GOT3 (cell line): ENCODE measurements around the gene ANAPC7.
"Not testable (repeated sequence)": the region's sequence is repeated elsewhere in the genome, so short reads cannot be mapped to it uniquely, and the experiment has no call there.

Experiments used
- DNase-seq: peaks from one replicate; lab custom pipeline; 2025; ENCODE audit warnings: mixed read lengths; lab: John Stamatoyannopoulos, UW

ANAPC7 gene

DNA sequence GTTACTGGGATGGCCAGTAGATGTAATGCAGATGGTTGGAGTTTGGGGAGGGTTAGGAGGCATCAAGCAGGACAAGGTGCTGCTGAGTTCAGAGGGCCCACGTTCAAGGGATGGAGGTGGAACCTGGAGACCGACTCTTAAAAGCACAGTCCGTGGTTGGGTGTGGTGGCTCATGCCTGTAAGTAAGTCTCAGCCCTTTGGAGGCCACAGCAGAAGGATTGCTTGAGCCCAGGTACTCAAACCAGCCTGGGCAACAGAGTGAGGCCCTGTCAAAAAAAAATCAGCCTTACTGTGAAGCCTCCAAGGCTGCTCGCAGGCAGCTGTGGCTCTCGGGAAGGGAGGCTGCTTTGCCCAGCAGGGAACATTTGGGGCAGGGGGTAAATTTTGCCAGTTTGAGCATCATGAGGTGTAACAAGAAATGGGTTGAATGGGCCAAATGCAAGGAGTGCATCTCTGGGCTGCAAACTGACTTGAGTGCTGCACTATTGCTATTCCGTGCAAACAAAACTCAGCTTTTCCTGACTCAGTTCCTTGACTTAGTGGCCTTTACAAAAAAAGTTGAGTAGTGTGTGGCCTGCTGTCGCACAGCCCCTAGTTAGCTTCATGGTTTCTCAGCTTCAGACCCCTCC lies 55.0 kb downstream of the ANAPC7 start:
- no peak for DNase-seq

DNA sequence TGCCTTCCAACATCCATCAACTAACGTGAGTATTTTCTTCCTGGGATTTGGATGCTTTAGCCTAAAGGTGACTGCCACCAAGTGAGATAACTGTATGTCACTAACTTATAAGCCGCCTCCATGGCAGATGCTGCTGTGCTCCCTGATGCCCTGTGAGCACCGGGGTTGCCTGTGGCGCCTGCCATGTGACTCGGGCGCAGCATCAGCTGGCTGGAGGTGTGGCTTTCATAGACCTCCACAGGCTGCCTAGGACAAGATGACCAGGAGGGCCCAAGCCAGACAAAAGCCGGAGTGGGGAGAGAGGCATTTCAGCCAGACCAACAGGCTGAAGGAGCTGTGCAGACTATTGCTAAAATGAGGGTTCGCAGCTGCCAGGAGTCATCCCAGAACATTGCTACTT lies 55.7 kb downstream of the ANAPC7 start:
- DNase-seq: no peak

GRCh38 chr12:110345963-110346362 lies 57.5 kb downstream of the ANAPC7 start:
- DNase-seq: no peak

DNA sequence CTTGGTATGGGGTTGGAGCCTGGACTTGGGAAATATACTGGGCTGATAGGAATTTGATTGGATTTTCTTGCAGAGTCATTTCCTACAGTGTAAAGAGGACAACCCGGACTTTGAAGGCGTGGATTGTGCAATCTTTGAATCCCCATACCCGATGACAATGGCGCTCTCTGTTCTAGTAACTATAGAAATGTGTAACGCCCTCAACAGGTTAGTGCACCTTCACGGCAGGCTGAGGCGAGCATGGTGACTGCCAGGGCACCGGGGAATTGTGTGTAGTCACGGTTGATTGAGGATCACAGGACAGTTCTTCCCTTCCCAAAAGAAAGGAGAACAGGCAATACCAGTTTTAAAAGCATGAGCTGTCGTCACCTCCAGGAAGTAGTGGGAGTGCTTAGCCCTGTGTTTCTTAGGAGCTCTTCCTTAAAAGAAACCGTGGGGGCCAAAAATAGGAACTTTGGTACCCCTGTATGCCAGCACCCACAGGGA lies 58.3 kb downstream of the ANAPC7 start:
- DNase-seq: no peak

DNA sequence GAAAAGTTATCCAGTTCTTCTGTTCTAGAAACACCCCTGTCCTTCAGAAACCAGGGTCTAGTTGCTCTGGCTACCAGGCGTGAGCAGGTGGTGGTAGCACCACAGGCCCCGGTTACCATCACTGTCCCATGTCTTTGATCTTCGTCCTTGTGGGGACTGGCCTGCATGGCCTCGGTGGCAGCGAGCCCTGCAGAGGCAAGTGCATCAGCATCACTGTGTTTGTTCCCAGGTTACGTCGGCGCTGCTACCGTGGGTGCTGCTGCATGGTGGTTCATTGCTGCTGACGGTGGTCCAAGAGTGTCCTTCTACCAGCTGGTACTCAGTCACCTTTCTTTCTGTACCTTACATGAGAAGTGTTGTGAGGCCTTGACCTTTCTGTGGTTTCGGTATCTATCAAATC lies 58.9 kb downstream of the ANAPC7 start:
- DNase-seq: no peak

GRCh38 chr12:110343736-110344555 lies 59.6 kb downstream of the ANAPC7 start:
- no peak for DNase-seq

DNA sequence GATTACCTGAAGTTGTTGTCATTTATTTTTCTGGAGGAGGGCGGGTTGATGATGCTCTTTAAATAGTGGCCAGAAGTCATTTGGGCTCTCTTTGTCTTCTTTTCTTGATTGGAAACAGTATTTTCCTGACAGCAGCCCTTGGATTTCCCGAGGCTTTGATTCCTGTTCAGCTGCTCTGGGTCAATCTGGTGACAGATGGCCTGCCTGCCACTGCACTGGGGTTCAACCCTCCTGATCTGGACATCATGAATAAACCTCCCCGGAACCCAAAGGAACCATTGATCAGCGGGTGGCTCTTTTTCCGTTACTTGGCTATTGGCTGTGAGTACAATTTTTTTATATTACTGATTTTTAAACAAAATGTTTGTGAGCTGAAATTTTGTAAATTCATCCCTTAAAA lies 60.4 kb downstream of the ANAPC7 start:
- DNase-seq: no peak

- no peak for DNase-seq
Observed at GRCh38 chr12:110342157-110342556, 61.4 kb downstream of the ANAPC7 start.

GRCh38 chr12:110340706-110341105 lies 62.8 kb downstream of the ANAPC7 start:
- DNase-seq: no peak

- DNase-seq: not testable (repeated sequence)
Observed at GRCh38 chr12:110340261-110340660, 63.2 kb downstream of the ANAPC7 start.

GRCh38 chr12:110339184-110339952 lies 64.1 kb downstream of the ANAPC7 start:
- no peak for DNase-seq

DNA sequence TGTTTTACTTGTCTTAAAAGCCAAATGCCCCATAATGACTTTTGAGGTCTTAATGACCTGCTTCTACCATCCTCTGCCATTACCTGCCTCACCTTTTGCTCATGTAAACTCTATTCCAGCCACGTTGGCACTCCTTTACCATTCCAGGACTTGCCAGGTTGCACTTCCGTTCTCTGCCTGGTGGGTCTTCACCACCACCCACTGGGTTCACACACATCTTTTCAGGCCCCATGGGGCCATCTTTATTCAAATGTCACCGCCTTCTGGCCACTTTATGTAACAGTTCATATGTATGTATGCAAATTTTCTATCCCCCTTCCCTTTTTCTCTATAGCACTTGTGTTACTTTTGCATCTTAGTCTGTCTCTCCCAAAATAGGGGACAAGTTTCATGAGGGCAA lies 64.8 kb downstream of the ANAPC7 start:
- no peak for DNase-seq

DNA sequence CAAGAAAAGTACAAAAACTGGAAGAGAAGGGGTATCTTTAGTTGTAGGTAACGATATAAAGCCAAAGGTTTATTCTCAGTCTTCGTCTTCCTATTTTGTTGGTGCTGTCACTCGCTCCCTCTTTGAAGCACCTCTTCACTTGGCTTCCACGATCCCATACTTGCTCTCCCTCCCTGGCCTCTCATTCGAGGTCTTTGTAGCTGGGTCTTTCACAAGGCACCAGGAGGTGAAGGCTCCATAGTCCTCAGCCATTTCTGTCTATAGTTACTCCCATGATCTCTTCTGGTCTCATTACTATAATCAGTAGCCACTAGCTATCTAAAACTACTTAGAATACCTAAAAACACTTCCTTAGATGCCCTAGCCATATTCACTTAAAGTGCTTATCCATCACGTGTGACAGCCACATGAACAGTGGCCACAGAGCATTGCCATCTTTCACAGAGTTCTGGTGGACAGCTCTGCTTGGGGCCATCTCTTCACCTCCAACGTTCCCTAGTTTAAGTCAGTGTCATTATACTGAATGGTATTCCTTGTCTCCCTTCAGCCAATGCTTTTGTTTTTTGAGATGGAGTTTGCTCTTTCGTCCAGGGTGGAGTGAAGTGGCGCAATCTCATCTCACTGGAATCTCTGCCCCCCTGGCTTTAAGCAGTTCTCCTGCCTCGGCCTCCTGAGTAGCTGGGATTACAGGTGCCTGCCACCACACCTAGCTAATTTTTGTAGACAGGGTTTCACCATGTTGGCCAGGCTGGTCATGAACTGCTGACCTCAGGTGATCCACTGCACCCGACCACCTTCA lies 65.4 kb downstream of the ANAPC7 start:
- DNase-seq: no peak

GRCh38 chr12:110335481-110336045 lies 67.9 kb downstream of the ANAPC7 start:
- DNase-seq: no peak

- no peak for DNase-seq
Observed at GRCh38 chr12:110333201-110333600, 70.3 kb downstream of the ANAPC7 start.

DNA sequence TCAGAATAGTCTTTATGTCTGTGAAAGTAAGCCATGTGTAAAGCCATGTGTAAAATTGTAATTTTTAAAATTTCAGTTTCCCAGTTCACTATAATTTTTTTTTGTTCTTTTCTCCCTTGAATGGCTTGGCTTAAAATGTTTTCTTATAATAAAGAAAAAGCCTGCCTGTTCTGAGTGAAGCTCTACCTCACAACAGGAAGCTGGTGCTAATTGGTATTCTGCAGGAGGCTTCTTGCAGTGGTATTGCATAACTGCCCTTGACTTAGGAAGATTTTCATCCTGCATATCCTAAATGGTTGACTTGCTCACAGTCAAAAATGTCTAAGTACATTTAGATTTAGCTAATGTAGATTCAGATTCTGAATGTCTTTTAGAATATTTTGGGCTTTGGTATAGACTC lies 73.0 kb downstream of the ANAPC7 start:
- DNase-seq: no peak

DNA sequence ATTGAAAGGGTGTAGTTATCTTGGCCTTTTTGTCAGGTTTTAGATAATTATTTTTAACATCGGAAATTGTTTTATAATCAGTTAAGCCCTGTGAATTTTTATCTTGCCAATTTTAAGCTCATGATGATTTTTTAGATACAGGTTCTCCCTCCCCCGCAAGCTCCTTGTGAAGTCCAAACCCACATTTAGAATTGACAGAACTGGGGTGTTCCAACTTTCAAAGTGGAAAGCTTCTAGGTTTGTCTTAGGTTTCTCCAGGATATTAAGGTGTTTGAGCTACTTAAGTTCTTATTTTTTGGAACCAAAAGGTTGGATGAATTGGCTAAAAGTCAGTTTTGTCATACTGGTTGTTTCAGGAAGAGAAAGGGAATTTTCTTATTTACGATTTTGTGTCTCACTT lies 73.4 kb downstream of the ANAPC7 start:
- DNase-seq: no peak

DNA sequence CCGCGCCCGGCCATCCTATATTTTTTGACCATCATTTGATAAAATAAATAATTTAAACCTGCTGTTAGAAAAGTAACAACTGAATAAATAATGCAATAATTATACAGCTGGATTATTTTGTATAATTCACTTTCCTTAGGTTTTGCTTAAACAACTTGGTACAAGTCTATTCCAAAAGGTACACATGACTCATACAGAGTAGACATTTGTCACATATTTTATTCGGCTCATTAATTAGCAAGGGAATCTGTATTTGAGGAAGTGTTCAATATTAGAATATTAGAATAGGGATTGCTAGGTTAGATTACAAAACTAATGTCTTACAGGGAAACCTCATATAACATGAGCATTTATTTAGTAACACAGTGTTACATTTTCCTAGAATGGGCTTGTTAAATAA lies 73.8 kb downstream of the ANAPC7 start:
- no peak for DNase-seq
